ENCODE results near the gene ALK. TPM values are rescaled to one million over a fixed set of nuclear protein-coding genes. Genes with fewer than 3 reads are reported as not detected.

The ALK gene
- total RNA-seq, 1 experiment from 2014 or later: not detected

DNA sequence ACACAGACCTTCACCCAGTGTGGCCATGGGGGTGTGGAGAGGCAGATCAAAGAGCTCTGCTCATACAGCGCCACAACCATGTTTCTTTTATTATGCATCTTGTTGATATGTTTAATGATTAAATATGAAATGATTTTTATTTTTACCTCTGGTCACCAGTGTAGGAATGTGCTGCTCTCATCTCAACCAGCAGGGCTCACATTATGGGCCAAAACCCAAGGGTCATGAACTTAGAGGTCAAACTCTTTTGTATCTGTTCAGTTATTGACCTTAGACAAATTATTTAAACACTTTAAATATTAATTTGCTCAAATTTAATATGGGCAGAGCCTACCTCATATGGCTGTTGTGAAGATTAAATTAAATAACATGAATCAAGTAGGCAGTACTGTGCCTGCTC is 386.2 kb downstream of the ALK start:
- H3K27ac Mint-ChIP-seq: no peak overlapping the region
- H3K4me3 Mint-ChIP-seq: no peak overlapping the region
- Histone ChIP-seq H3K27me3 (ENCODE audit: insufficient read depth, low read length) (no peaks in the 10 kb centered on the region), H3K18ac (ENCODE audit: insufficient read length, low read depth, low read length) (no peak overlapping the region), H4K8ac (replicated peaks; ENCODE audit: insufficient read length, low read depth, low read length) (no peak overlapping the region), H2AFZ (ENCODE audit: low read length) (no peak overlapping the region), H4K5ac (ENCODE audit: insufficient read length, low read depth, low read length) (no peak overlapping the region), H3K4me1 (ENCODE audit: insufficient read depth, low read length) (no peaks in the 10 kb centered on the region), H2BK20ac (ENCODE audit: low read depth, low read length, poor library complexity, severe bottlenecking) (no peak overlapping the region), H3K79me2 (ENCODE audit: insufficient read depth, low read length) (no peaks in the 10 kb centered on the region), H3K23ac (ENCODE audit: insufficient read length, low read depth, low read length) (no peak overlapping the region), H3K4ac (ENCODE audit: low read depth, low read length) (no peak overlapping the region), H3K14ac (ENCODE audit: insufficient read depth, low read length) (no peak overlapping the region), H3K56ac (ENCODE audit: insufficient read length, low read depth, low read length) (no peak overlapping the region), H4K91ac (ENCODE audit: insufficient read length, low read depth, low read length) (no peak overlapping the region), H2AK5ac (ENCODE audit: insufficient read length, low read length) (no peak overlapping the region), H2BK12ac (ENCODE audit: insufficient read length, low read depth, low read length) (no peak overlapping the region), H4K20me1 (ENCODE audit: control insufficient read depth, insufficient read depth, insufficient read length) (no peaks in the 10 kb centered on the region), H3K79me1 (ENCODE audit: insufficient read depth, low read depth, low read length, poor library complexity, severe bottlenecking) (no peaks in the 10 kb centered on the region), H2BK5ac (ENCODE audit: insufficient read length, low read length) (no peak overlapping the region), H3K27ac (ENCODE audit: insufficient read length, low read depth, low read length) (no peak overlapping the region), H3K9ac (ENCODE audit: extremely low read depth, insufficient read length, low read length) (no peak overlapping the region), H3K4me2 (ENCODE audit: insufficient read depth, insufficient read length, low read length) (no peak overlapping the region), H3T11ph (ENCODE audit: low read length) (no peak overlapping the region), H3K9me3 (ENCODE audit: control insufficient read depth, low read depth, low read length) (no peaks in the 10 kb centered on the region), H3K23me2 (ENCODE audit: insufficient read length, low read depth, low read length, poor library complexity, severe bottlenecking) (no peaks in the 10 kb centered on the region), H2BK15ac (ENCODE audit: low read depth, low read length) (no peak overlapping the region), H2BK120ac (ENCODE audit: low read depth, low read length, poor library complexity, severe bottlenecking) (no peak overlapping the region)
- peaks cover 3 to 7% of the 10 kb centered on the region in 2 experiments for H3K4me1 Mint-ChIP-seq
- WGBS (ENCODE audit: extremely low coverage, insufficient read length, low lambda C conversion rate): no CpG with 5 or more reads among the region's 1 CpG
- TF ChIP-seq, protein P1, sequence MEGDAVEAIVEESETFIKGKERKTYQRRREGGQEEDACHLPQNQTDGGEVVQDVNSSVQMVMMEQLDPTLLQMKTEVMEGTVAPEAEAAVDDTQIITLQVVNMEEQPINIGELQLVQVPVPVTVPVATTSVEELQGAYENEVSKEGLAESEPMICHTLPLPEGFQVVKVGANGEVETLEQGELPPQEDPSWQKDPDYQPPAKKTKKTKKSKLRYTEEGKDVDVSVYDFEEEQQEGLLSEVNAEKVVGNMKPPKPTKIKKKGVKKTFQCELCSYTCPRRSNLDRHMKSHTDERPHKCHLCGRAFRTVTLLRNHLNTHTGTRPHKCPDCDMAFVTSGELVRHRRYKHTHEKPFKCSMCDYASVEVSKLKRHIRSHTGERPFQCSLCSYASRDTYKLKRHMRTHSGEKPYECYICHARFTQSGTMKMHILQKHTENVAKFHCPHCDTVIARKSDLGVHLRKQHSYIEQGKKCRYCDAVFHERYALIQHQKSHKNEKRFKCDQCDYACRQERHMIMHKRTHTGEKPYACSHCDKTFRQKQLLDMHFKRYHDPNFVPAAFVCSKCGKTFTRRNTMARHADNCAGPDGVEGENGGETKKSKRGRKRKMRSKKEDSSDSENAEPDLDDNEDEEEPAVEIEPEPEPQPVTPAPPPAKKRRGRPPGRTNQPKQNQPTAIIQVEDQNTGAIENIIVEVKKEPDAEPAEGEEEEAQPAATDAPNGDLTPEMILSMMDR (conservative IDR thresholded peaks at IDR 0.05): no peak
- no peaks in the 10 kb centered on the region; the same call in 1 of the 2 replicates for H3K27me3 Mint-ChIP-seq (ENCODE audit: low read depth)
- DNase-seq: no peak
- H3K36me3 Mint-ChIP-seq (ENCODE audit: insufficient read depth in 1 of 3, low read depth in 3 of 3): no peaks in the 10 kb centered on the region
- H3K9me3 Mint-ChIP-seq: no peaks in the 10 kb centered on the region; a peak in 1 of 5 replicates
